Endothelial cell of umbilical vein (primary cell): Measurements from ENCODE around the gene GSN. TPM values are rescaled to one million over a fixed set of nuclear protein-coding genes. Genes with fewer than 3 reads are reported as not detected.

ENCODE experiments used
- BruUV-seq: library from RNA; stranded (reverse); fragments of 400-500 nt; replicated peaks from 2 replicates; lab custom pipeline; 2021; lab: Mats Ljungman, UMichigan
- CTCF ChIA-PET: fragments of 300-600, 350-600 bp; sonication (Branson Sonifier 250); formaldehyde crosslinking; loops from one replicate; lab custom pipeline; 2021; ENCODE audit warnings: antibody characterized with exemption, inconsistent platforms; lab: Charles Lee
- POLR2A ChIA-PET: fragments of 300-600, 350-600 bp; sonication (Branson Sonifier 250); formaldehyde crosslinking; loops from one replicate; lab custom pipeline; 2021; ENCODE audit warnings: antibody characterized with exemption, inconsistent platforms; lab: Charles Lee
- DNase-seq: peaks from one replicate; pipeline ENCODE4 v3.0.0-alpha.2; 2011; ENCODE audit warnings: low read depth, low spot score
- FAIRE-seq: peaks from 2 replicates; lab custom pipeline; 2011; peaks lifted over from hg19 to GRCh38; lab: Jason Lieb, UNC
- H2AFZ ChIP-seq: 2 replicates; pipeline ENCODE4 v1.6.0; 2012; ENCODE audit warnings: low read depth, low read length, control low read depth, inconsistent platforms
- H3K27ac ChIP-seq: 2 replicates; pipeline ENCODE4 v1.5.1; 2011; ENCODE audit warnings: low read depth, mild to moderate bottlenecking, control low read depth, low read length, moderate library complexity; ENCODE audit not compliant: insufficient read depth
- H3K27me3 ChIP-seq, 2 experiments: 2 replicates each; pipeline versions ENCODE4 v1.6.0 to v1.6.1; 2011; ENCODE audit warnings: low read length in 2 of 2, mixed read lengths in 1 of 2; ENCODE audit not compliant: control insufficient read depth in 2 of 2, insufficient read depth in 2 of 2
- H3K36me3 ChIP-seq, 2 experiments: 2 replicates in 1 of 2; 3 replicates in 1 of 2; pipeline ENCODE4 v1.5.1; 2011; ENCODE audit warnings: low read length in 2 of 2, mild to moderate bottlenecking in 1 of 2, moderate library complexity in 1 of 2; ENCODE audit not compliant: control insufficient read depth in 2 of 2, insufficient read depth in 2 of 2; ENCODE audit errors: extremely low read depth in 1 of 2
- H3K4me1 ChIP-seq: 3 replicates; pipeline ENCODE4 v1.5.1; 2011; ENCODE audit warnings: mild to moderate bottlenecking, low read length; ENCODE audit not compliant: control insufficient read depth, insufficient read depth; ENCODE audit errors: extremely low read depth
- H3K4me2 ChIP-seq: 2 replicates; pipeline ENCODE4 v1.6.1; 2011; ENCODE audit warnings: low read length, control low read depth, mixed read lengths; ENCODE audit not compliant: insufficient read depth
- H3K4me3 ChIP-seq, 3 experiments: fragments of 200-600 bp in 1 of 3; sonication (generic), shearing (Covaris generic) in 1 of 3; replicated peaks in 1 of 3; 2 replicates each; pipeline ENCODE4 v1.5.1; 2011 to 2016; ENCODE audit warnings: control low read depth in 3 of 3, low read length in 3 of 3, mild to moderate bottlenecking in 2 of 3, inconsistent platforms in 1 of 3, low read depth in 1 of 3, moderate library complexity in 1 of 3; ENCODE audit not compliant: insufficient read depth in 1 of 3
- H3K79me2 ChIP-seq: 2 replicates; pipeline ENCODE4 v1.6.0; 2012; ENCODE audit warnings: low read length, inconsistent platforms; ENCODE audit not compliant: control insufficient read depth, insufficient read depth
- H3K9ac ChIP-seq: replicated peaks from 2 replicates; pipeline ENCODE3; 2011; ENCODE audit warnings: low read length, control low read depth; ENCODE audit not compliant: insufficient read depth; ENCODE audit errors: extremely low read depth
- H3K9me1 ChIP-seq: replicated peaks from 3 replicates; pipeline ENCODE4 v1.6.0; 2011; ENCODE audit warnings: mild to moderate bottlenecking, low read length; ENCODE audit not compliant: control insufficient read depth, insufficient read depth; ENCODE audit errors: extremely low read depth
- H3K9me3 ChIP-seq: replicated peaks from 2 replicates; pipeline ENCODE4 v1.5.1; 2012; ENCODE audit warnings: low read length, inconsistent platforms; ENCODE audit not compliant: control insufficient read depth, insufficient read depth
- H4K20me1 ChIP-seq: replicated peaks from 2 replicates; pipeline ENCODE3; 2011; ENCODE audit warnings: mild to moderate bottlenecking, low read length; ENCODE audit not compliant: control insufficient read depth, insufficient read depth; ENCODE audit errors: extremely low read depth
- GATA2 ChIP-seq: IDR thresholded peaks from 2 replicates; pipeline ENCODE4 v1.7.0; 2011; ENCODE audit warnings: low read depth, mild to moderate bottlenecking, moderate library complexity, mixed read lengths, low read length; ENCODE audit not compliant: insufficient read length, insufficient read depth
- JUN ChIP-seq: IDR thresholded peaks from 2 replicates; pipeline ENCODE4 v1.6.1; 2011; ENCODE audit warnings: borderline replicate concordance, low read depth; ENCODE audit not compliant: insufficient read length, insufficient read depth
- MAX ChIP-seq: IDR thresholded peaks from 2 replicates; pipeline ENCODE4 v1.6.1; 2011; ENCODE audit not compliant: insufficient read depth, insufficient read length
- POLR2A ChIP-seq: IDR thresholded peaks from 2 replicates; pipeline ENCODE4 v1.6.1; 2012; ENCODE audit warnings: low read depth, mild to moderate bottlenecking, control low read depth, low read length
- dilution Hi-C: fragments of 300-500 bp; cut with MboI; formaldehyde crosslinking; loops from one replicate; pipeline ENCODE4 v1.15.0; 2019; ENCODE audit warnings: low sequenced_read_pairs; ENCODE audit not compliant: extremely low pct_ligation_motif_present
- intact Hi-C: fragments of 100-400 bp; cut with micrococcal nuclease; formaldehyde crosslinking; loops from one replicate; pipeline ENCODE4 v1.10.0; 2022
- polyA plus RNA-seq, 4 experiments: library from polyadenylated mRNA; depleted of rRNA in 3 of 4; stranded (reverse) in 3 of 4; unstranded in 1 of 4; fragments of >200 nt; gene quantifications; 2 replicates each; pipeline versions ENCODE4 v1.2.1 to v1.2.3, GENCODE V29; 2011 to 2012; ENCODE audit warnings: missing spikeins in 1 of 4
- total RNA-seq: library from RNA; stranded (reverse); gene quantifications from 2 replicates; pipeline ENCODE4 v1.2.3, GENCODE V29; 2021
- TF ChIP-seq, protein P1 (sequence below), 2 donors: IDR thresholded peaks; 1 replicate in 1 of 2; 2 replicates in 1 of 2; pipeline ENCODE4 v1.5.1; 2011; ENCODE audit warnings: low read length in 2 of 2, mild to moderate bottlenecking in 2 of 2, moderate library complexity in 2 of 2, control low read depth in 1 of 2, inconsistent platforms in 1 of 2, low read depth in 1 of 2; ENCODE audit not compliant: insufficient read depth in 1 of 2; ENCODE audit errors: extremely low read depth in 1 of 2

GSN gene
- total and polyA plus RNA-seq, 2 donors (not counting 3 experiments of a cell fraction or from before 2014, with no cell fraction given), result 130 to 232 TPM

DNA sequence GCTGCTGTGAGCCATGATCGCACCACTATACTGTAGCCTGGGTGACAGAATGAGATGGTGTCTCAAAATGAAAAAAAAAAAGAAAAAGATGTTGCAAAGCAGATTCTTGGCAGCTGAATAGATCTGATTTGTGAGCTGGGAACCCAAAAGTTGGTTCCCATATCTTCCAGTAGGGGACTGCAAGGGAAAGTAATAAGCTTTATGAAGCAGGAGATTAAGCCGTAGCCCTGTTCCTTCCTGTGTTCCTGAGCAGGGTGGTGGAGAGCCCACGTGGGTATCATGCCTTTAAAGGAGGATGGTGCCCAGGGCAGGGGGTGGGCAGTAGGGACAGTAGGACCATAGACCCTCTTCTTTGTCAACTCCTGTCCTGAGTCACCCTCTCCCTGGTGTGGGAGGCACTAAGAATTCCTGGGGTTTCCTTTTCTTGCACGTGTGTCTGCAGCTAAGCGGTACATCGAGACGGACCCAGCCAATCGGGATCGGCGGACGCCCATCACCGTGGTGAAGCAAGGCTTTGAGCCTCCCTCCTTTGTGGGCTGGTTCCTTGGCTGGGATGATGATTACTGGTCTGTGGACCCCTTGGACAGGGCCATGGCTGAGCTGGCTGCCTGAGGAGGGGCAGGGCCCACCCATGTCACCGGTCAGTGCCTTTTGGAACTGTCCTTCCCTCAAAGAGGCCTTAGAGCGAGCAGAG is 64.2 kb downstream of the GSN start:
- H3K27me3 ChIP-seq, result no peaks in the 10 kb centered on the region
- no peaks in the 10 kb centered on the region for H4K20me1 ChIP-seq
- TF ChIP-seq GATA2 (no peak), MAX (no peak), POLR2A (no peak), JUN (no peak)
- TF ChIP-seq, protein P1, sequence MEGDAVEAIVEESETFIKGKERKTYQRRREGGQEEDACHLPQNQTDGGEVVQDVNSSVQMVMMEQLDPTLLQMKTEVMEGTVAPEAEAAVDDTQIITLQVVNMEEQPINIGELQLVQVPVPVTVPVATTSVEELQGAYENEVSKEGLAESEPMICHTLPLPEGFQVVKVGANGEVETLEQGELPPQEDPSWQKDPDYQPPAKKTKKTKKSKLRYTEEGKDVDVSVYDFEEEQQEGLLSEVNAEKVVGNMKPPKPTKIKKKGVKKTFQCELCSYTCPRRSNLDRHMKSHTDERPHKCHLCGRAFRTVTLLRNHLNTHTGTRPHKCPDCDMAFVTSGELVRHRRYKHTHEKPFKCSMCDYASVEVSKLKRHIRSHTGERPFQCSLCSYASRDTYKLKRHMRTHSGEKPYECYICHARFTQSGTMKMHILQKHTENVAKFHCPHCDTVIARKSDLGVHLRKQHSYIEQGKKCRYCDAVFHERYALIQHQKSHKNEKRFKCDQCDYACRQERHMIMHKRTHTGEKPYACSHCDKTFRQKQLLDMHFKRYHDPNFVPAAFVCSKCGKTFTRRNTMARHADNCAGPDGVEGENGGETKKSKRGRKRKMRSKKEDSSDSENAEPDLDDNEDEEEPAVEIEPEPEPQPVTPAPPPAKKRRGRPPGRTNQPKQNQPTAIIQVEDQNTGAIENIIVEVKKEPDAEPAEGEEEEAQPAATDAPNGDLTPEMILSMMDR (IDR thresholded peaks at IDR 0.05; ENCODE audit: extremely low read depth in 1 of 2, insufficient read depth in 1 of 2, low read depth in 1 of 2, low read length in 2 of 2), result peak; percentile 10 to 39
- no peak overlapping the region for H2AFZ ChIP-seq
- ChIA-PET POLR2A (interaction anchor here (0.7 kb wide), 1 partner anchor 22 kb away, joined by 3 read pairs; no protein-coding TSS in a partner anchor), CTCF (interaction anchor here (0.7 to 1.9 kb wide), 9 partner anchors 12 to 119 kb away, joined by 3 to 15 read pairs (median 3); no protein-coding TSS in a partner anchor)
- DNase-seq (peak; percentile 36), FAIRE-seq (peak; percentile 40)
- H3K9me3 ChIP-seq, result no peaks in the 10 kb centered on the region
- no peaks in the 10 kb centered on the region for H3K4me1 ChIP-seq
- H3K27ac ChIP-seq, result no peak overlapping the region
- H3K79me2 ChIP-seq, result no peaks in the 10 kb centered on the region
- no peak overlapping the region for H3K4me2 ChIP-seq
- BruUV-seq, result no TSS peak
- intact Hi-C loops, result no loop called here
- peaks cover 3 to 32% of the 10 kb centered on the region in 2 experiments for H3K36me3 ChIP-seq
- dilution Hi-C loops, result no loop called here
- H3K9me1 ChIP-seq, result no peaks in the 10 kb centered on the region
- H3K9ac ChIP-seq, result no peak overlapping the region
- no peak overlapping the region for H3K4me3 ChIP-seq
